Spleen (tissue), 7 donors: ENCODE data around the gene WDR20.

ENCODE experiments used
- POLR2A ChIP-seq, 3 donors: fragments of 450-650 bp; IDR thresholded peaks; one replicate each; pipeline ENCODE4 v1.5.1; 2017; ENCODE audit warnings: antibody characterized with exemption in 3 of 3, mild to moderate bottlenecking in 1 of 3
- TF ChIP-seq, protein P1 (sequence below), 11 experiments: fragments of 200-600 bp in 7 of 11; fragments of 450-650 bp in 4 of 11; sonication (generic) in 4 of 11; IDR thresholded peaks in 8 of 11; conservative IDR thresholded peaks in 3 of 11; 1 replicate in 7 of 11; 2 replicates in 4 of 11; pipeline versions ENCODE4 v1.4.0 to v1.8.0; 2016 to 2021; ENCODE audit warnings: antibody characterized with exemption in 11 of 11, inconsistent platforms in 4 of 11, mild to moderate bottlenecking in 1 of 11
- donor health status: DM: no; HTN: no; CAD: no; lungs with moderate emphysema.
- donor health status: DM: no; HTN: no; CAD: no.
- donor health status: DM: no; HTN: no; CAD: no.

GRCh38 chr14:102249041-102249440, 109.3 kb downstream of the WDR20 start:
- TF ChIP-seq, protein P1, sequence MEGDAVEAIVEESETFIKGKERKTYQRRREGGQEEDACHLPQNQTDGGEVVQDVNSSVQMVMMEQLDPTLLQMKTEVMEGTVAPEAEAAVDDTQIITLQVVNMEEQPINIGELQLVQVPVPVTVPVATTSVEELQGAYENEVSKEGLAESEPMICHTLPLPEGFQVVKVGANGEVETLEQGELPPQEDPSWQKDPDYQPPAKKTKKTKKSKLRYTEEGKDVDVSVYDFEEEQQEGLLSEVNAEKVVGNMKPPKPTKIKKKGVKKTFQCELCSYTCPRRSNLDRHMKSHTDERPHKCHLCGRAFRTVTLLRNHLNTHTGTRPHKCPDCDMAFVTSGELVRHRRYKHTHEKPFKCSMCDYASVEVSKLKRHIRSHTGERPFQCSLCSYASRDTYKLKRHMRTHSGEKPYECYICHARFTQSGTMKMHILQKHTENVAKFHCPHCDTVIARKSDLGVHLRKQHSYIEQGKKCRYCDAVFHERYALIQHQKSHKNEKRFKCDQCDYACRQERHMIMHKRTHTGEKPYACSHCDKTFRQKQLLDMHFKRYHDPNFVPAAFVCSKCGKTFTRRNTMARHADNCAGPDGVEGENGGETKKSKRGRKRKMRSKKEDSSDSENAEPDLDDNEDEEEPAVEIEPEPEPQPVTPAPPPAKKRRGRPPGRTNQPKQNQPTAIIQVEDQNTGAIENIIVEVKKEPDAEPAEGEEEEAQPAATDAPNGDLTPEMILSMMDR (IDR thresholded peaks at IDR 0.05 in 8 of 11, conservative IDR thresholded peaks at IDR 0.05 in 3 of 11): no peak
- no peak for TF ChIP-seq POLR2A (IDR thresholded peaks at IDR 0.05)
